Right lobe of liver (tissue), 6 donors: ENCODE results near the gene EXOSC3. TPM values are rescaled to one million over a fixed set of nuclear protein-coding genes. Genes with fewer than 3 reads are reported as not detected.
"Not testable (repeated sequence)": the region's sequence is repeated elsewhere in the genome, so short reads cannot be mapped to it uniquely, and the experiment has no call there.

Source experiments
- ATAC-seq, 4 donors: fragments of 200-7000 bp; cut with Tn5 transposase; one replicate each; pipeline ENCODE4 v1.9.1; 2020; ENCODE audit warnings: mild to moderate bottlenecking in 4 of 4, moderate library complexity in 4 of 4
- DNase-seq, 3 donors: peaks; one replicate each; pipeline ENCODE4 v3.0.0-alpha.2; 2020
- H3K27ac ChIP-seq, 3 donors: fragments of 200-600 bp; one replicate each; pipeline ENCODE4 v1.8.0; 2022
- H3K27me3 ChIP-seq, 2 donors: fragments of 200-600 bp; one replicate each; pipeline ENCODE4 v1.8.0; 2022
- H3K36me3 ChIP-seq, 4 donors: fragments of 200-600 bp; sonication (generic) in 1 of 4; one replicate each; pipeline versions ENCODE4 v1.5.1 to v1.8.0; 2017 to 2022; ENCODE audit warnings: control low read depth in 1 of 4
- H3K4me1 ChIP-seq, 4 donors: fragments of 200-600 bp; sonication (generic) in 1 of 4; one replicate each; pipeline versions ENCODE4 v1.5.1 to v1.8.0; 2017 to 2022; ENCODE audit warnings: control low read depth in 1 of 4
- H3K4me3 ChIP-seq, 3 donors: fragments of 200-600 bp; one replicate each; pipeline ENCODE4 v1.8.0; 2022
- H3K9me3 ChIP-seq, 4 donors: fragments of 200-600 bp; sonication (generic) in 1 of 4; one replicate each; pipeline versions ENCODE4 v1.5.1 to v1.8.0; 2017 to 2022; ENCODE audit warnings: control low read depth in 1 of 4
- CTCF ChIP-seq, 4 donors: fragments of 200-600 bp in 3 of 4; fragments of 450-650 bp in 1 of 4; IDR thresholded peaks; one replicate each; pipeline versions ENCODE4 v1.5.1 to v1.8.0; 2016 to 2022; ENCODE audit warnings: antibody characterized with exemption in 4 of 4, mild to moderate bottlenecking in 2 of 4
- POLR2A ChIP-seq: fragments of 450-650 bp; IDR thresholded peaks from one replicate; pipeline ENCODE4 v1.6.1; 2017; ENCODE audit warnings: antibody characterized with exemption, mild to moderate bottlenecking
- WGBS: methylation state at CpG from one replicate; pipeline ENCODE4 v1.1.6; 2018; ENCODE audit warnings: low coverage, low lambda C conversion rate; ENCODE audit not compliant: insufficient coverage; ENCODE audit errors: missing lambda C conversion rate; 5-methylcytosine and 5-hydroxymethylcytosine counted together
- intact Hi-C, 2 donors: fragments of 100-400 bp; cut with DNase I; formaldehyde crosslinking; loops; one replicate each; pipeline versions ENCODE4 v1.11.2 to v1.14.1; 2022
- long read RNA-seq: library from polyadenylated mRNA; unstranded; transcript quantifications from one replicate; pipeline ENCODE4 v2.0.0, GENCODE V29; 2019
- total RNA-seq, 6 experiments: library from RNA; depleted of rRNA in 2 of 6; stranded (reverse); fragments of >200 nt in 2 of 6; fragmentation: NEBNext Ultra II Directional in 3 of 6; extraction: Animal tissue kit (Norgen Biotek cat#: 25700) in 3 of 6; gene quantifications; one replicate each; pipeline versions ENCODE4 v1.1.0 to v1.2.4, GENCODE V29; 2016 to 2023
- donor health status: DM: no; HTN: yes; CAD: no.
- donor health status: DM: no; HTN: no; CAD: no.
- donor health status: DM: no; HTN: no; CAD: no.
- donor health status: DM: no; HTN: yes; CAD: no.
- donor health status: DM: no; HTN: yes; CAD: no.

The EXOSC3 gene
- 10 to 100 TPM; 13.1 to 17.1 (median 14.7) TPM for total RNA-seq
- long read RNA-seq, result 0 reads

- Histone ChIP-seq H3K36me3 (peaks cover 0 to 35% (median 10%) of the 10 kb centered on the region in 4 donors), H3K27ac (peak within 1 kb of the TSS; percentile 25 to 48 (median 30)), H3K4me1 (peaks cover 0 to 14% (median 2%) of the 10 kb centered on the region in 4 donors), H3K4me3 (peak within 1 kb of the TSS; percentile 78 to 95 (median 91)), H3K27me3 (no peaks in the 10 kb centered on the region), H3K9me3 (no peaks in the 10 kb centered on the region)
- intact Hi-C loops, result loop anchor here in 1 of 2 donors (2.0 to 10.0 kb wide), 2 partner anchors 16 to 60 kb away; partner anchors contain the start of gene DCAF10
- no peak for TF ChIP-seq CTCF (IDR thresholded peaks at IDR 0.05)
- TF ChIP-seq POLR2A, result peak; percentile 63
- under 1% methylated on average over 31 of the region's 73 CpGs for WGBS
- peak; percentile 90 to 93 (median 93) for DNase-seq
- peak; percentile 95 to 97 (median 97) for ATAC-seq
Measured at GRCh38 chr9:37784616-37785483, at the start of gene EXOSC3. Gene EXOSC3, minus strand, starts transcription at chr9:37785064. Its CDS starts 20 bp downstream, at chr9:37785044.

- H3K27me3 ChIP-seq, result no peaks in the 10 kb centered on the region
- ATAC-seq (peak in 1 of 4 donors; percentile 25), DNase-seq (no peak)
- no peaks in the 10 kb centered on the region for H3K9me3 ChIP-seq
- no peak overlapping the region for H3K27ac ChIP-seq
- peaks cover 0 to 2% (median 0%) of the 10 kb centered on the region in 4 donors for H3K36me3 ChIP-seq
- 86% methylated on average over 2 of the region's 4 CpGs for WGBS
- TF ChIP-seq POLR2A, result no peak
- TF ChIP-seq CTCF (IDR thresholded peaks at IDR 0.05), result no peak
- intact Hi-C loops, result no loop called here
- no peak overlapping the region for H3K4me3 ChIP-seq
- no peaks in the 10 kb centered on the region for H3K4me1 ChIP-seq
Measured at GRCh38 chr9:37827483-37828165, 42.8 kb upstream of the EXOSC3 start.

- ATAC-seq, H3K4me1 ChIP-seq, H3K36me3 ChIP-seq, H3K9me3 ChIP-seq, H3K27ac ChIP-seq, H3K4me3 ChIP-seq, intact Hi-C loops, DNase-seq, H3K27me3 ChIP-seq: not testable (repeated sequence)
- WGBS, result 100% methylated on average over 2 of the region's 2 CpGs
Measured at GRCh38 chr9:37825174-37825573, 40.3 kb upstream of the EXOSC3 start.

GRCh38 chr9:37820142-37820541 lies 35.3 kb upstream of the EXOSC3 start:
- Histone ChIP-seq H3K4me3 (no peak overlapping the region), H3K9me3 (no peaks in the 10 kb centered on the region), H3K4me1 (peaks cover 0 to 4% (median 0%) of the 10 kb centered on the region in 4 donors), H3K36me3 (peaks cover 0 to 4% (median 2%) of the 10 kb centered on the region in 4 donors), H3K27ac (no peak overlapping the region), H3K27me3 (no peaks in the 10 kb centered on the region)
- intact Hi-C loops, result no loop called here
- TF ChIP-seq CTCF (IDR thresholded peaks at IDR 0.05), result no peak
- TF ChIP-seq POLR2A, result no peak
- no peak for ATAC-seq
- WGBS, result 97% methylated on average over 5 of the region's 5 CpGs
- DNase-seq, result no peak
